Right atrium auricular region (tissue), 2 donors: ENCODE results near the gene SAPCD2. TPM values are rescaled to one million over a fixed set of nuclear protein-coding genes. Genes with fewer than 3 reads are reported as not detected.
"Not testable (repeated sequence)": the region's sequence is repeated elsewhere in the genome, so short reads cannot be mapped to it uniquely, and the experiment has no call there.

Source experiments
- DNase-seq: peaks from one replicate; pipeline ENCODE4 v3.0.0-alpha.2; 2019; ENCODE audit warnings: low spot score
- H3K27ac ChIP-seq, 2 donors: fragments of 200-600 bp; sonication (generic); 1 replicate in 1 of 2; 2 replicates in 1 of 2; pipeline ENCODE4 v1.5.1; 2016 to 2019
- H3K27me3 ChIP-seq, 2 donors: fragments of 200-600 bp; sonication (generic); one replicate each; pipeline versions ENCODE4 v1.5.1 to v1.6.0; 2017 to 2019
- H3K36me3 ChIP-seq: fragments of 200-600 bp; sonication (generic); one replicate; pipeline ENCODE4 v1.5.1; 2016
- H3K4me1 ChIP-seq, 2 donors: fragments of 200-600 bp; sonication (generic); one replicate each; pipeline versions ENCODE4 v1.5.1 to v1.6.0; 2017 to 2019
- H3K4me3 ChIP-seq, 2 donors: fragments of 200-600 bp; sonication (generic); 1 replicate in 1 of 2; 2 replicates in 1 of 2; pipeline ENCODE4 v1.5.1; 2017 to 2019; ENCODE audit warnings: mild to moderate bottlenecking in 1 of 2, moderate library complexity in 1 of 2
- H3K9me3 ChIP-seq, 2 donors: fragments of 200-600 bp; sonication (generic); one replicate each; pipeline ENCODE4 v1.5.1; 2019
- total RNA-seq, 2 donors: library from RNA; depleted of rRNA; stranded (reverse); fragments of >200 nt; gene quantifications; one replicate each; pipeline ENCODE4 v1.1.0, GENCODE V29; 2016
- TF ChIP-seq, protein P1 (sequence below), 2 donors: fragments of 200-600 bp; sonication (generic); IDR thresholded peaks; one replicate each; pipeline ENCODE4 v1.5.1; 2019; ENCODE audit warnings: antibody characterized with exemption in 2 of 2

The SAPCD2 gene
- total RNA-seq, 2 donors from 2014 or later: 0.12 to 0.63 TPM

DNA sequence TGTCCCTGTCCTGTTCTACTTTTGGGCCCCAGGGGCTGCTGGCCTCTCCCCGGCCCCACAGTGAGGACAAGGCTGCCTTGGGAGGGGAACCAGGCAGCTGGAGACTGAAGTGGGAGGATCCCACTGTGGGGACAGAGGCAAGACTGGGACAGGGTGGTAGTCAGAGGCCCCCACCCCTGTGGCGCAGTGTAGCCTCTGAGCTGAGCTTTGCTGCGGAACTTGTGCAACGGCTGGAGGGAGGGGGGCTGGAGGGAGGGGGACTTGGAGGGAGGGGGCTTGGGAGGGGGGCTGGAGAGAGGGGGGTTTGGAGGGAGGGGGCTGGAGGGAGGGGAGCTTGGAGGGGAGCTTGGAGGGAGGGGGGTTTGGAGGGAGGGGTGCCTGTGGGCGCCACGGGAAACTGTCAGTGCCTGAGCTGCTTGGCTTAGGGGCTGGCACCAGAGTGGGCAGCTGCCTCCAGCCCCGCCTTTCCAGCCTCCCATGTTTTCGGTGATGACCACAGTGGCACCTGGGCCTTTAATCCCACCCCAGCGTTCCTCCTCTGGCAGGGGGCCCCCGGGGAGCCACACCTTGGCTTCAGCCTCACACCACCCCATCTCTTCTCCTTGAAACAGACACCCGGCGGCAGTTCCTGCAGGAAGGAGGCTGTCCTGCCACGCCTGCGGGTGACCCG is 36.2 kb downstream of the SAPCD2 start:
- Histone ChIP-seq H3K9me3 (no peaks in the 10 kb centered on the region), H3K27ac (no peak overlapping the region), H3K36me3 (peaks cover 6% of the 10 kb centered on the region), H3K27me3 (no peaks in the 10 kb centered on the region), H3K4me3 (peak overlapping the region in 1 of 2 donors; percentile 21), H3K4me1 (peaks cover 0 to 18% of the 10 kb centered on the region in 2 donors)
- DNase-seq: no peak
- TF ChIP-seq, protein P1, sequence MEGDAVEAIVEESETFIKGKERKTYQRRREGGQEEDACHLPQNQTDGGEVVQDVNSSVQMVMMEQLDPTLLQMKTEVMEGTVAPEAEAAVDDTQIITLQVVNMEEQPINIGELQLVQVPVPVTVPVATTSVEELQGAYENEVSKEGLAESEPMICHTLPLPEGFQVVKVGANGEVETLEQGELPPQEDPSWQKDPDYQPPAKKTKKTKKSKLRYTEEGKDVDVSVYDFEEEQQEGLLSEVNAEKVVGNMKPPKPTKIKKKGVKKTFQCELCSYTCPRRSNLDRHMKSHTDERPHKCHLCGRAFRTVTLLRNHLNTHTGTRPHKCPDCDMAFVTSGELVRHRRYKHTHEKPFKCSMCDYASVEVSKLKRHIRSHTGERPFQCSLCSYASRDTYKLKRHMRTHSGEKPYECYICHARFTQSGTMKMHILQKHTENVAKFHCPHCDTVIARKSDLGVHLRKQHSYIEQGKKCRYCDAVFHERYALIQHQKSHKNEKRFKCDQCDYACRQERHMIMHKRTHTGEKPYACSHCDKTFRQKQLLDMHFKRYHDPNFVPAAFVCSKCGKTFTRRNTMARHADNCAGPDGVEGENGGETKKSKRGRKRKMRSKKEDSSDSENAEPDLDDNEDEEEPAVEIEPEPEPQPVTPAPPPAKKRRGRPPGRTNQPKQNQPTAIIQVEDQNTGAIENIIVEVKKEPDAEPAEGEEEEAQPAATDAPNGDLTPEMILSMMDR (IDR thresholded peaks at IDR 0.05): no peak

DNA sequence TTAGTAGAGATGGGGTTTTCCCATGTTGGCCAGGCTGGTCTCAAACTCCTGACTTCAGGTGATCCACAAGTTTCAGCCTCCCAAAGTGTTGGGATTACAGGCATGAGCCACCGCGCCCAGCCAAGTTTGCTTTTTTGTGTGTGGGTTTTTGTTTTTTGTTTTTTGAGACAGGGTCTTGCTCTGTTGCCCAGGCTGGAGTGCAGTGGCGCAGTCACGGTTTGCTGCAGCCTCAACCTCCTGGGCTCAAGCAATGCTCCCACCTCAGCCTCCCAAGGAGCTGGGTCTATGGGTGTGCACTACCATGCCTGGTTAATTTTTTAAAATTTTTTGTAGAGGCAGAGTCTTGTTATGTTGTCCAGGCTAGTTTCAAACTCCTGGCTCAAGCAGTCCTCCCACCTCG is 36.9 kb downstream of the SAPCD2 start:
- H3K4me3 ChIP-seq: peak overlapping the region in 1 of 2 donors; percentile 21

DNA sequence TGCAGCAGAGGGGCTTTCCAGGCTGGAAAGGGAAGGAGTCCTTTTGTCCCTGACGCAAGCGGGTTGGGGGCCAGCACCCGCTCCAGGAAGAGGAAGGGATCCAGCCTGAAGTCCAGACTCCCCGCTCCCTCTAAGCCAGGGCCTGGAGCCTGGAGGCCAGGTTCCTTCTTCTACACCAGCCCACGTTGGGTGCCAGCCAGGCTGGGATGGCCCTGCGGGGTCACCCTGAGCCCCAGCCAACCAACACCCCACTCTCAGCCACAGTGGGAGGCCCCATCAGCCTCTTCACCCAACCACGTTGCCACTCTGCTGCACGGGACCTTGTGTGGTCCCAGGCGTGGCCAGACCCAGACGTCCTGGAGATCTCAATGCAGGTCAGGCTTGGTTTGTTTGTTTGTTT is 37.5 kb downstream of the SAPCD2 start:
- Histone ChIP-seq H3K36me3 (no peaks in the 10 kb centered on the region), H3K4me3 (peak overlapping the region in 1 of 2 donors; percentile 21), H3K9me3 (no peaks in the 10 kb centered on the region), H3K27ac (no peak overlapping the region), H3K4me1 (peaks cover 0 to 27% of the 10 kb centered on the region in 2 donors), H3K27me3 (no peaks in the 10 kb centered on the region)
- DNase-seq: peak; percentile 69
- TF ChIP-seq, protein P1 (IDR thresholded peaks at IDR 0.05): no peak

More for the DNA sequence above, 36.9 kb downstream of the SAPCD2 start:
- not testable (repeated sequence) for H3K27ac ChIP-seq, H3K9me3 ChIP-seq, H3K27me3 ChIP-seq, DNase-seq, H3K36me3 ChIP-seq
- H3K4me1 ChIP-seq: peaks cover 0 to 25% of the 10 kb centered on the region in 2 donors

DNA sequence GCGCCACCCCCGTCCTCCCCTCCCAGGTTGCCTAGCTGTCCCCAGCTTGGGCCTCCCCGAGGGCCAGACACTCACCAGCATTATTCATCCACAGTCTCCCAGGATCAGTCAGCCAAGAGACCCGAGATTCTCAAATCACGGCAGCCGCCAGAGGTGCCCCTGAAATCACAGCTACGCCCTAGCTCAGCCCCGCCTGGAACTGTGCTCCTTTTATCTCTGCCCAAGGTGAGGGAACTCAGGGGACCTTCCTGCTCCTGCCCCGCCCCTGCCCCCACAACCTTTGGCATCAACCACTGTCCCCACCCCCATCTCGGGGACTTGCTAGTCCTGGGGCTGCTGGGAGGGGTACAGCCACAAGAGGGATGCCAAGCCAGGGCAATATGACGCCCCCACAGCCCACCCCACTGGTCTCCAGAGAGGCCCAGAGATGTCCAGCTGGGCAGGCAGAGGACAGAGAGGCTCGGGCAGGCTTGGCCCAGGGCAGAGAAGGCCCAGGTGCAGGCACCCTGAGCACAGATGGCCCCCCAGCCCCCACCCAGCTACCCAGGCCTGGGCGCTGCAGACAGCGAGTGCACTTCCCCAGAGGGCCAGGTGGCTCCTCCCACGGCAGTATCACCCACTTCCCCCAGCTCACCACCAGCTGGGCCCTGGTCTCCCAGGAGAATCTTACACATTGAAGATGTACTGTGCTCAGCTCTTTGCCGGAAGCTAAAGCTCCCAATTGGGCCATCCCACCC is 38.3 kb downstream of the SAPCD2 start, which contains the start of gene FUT7:
Gene FUT7 (minus strand): TSS at position 185 of the 737 bp plus-strand sequence. CDS start 97 bp downstream, at position 88.
- Histone ChIP-seq H3K4me1 (peaks cover 0 to 33% of the 10 kb centered on the region in 2 donors), H3K36me3 (no peaks in the 10 kb centered on the region), H3K27me3 (no peaks in the 10 kb centered on the region), H3K27ac (no peak within 1 kb of the TSS), H3K4me3 (no peak within 1 kb of the TSS), H3K9me3 (no peaks in the 10 kb centered on the region)
- TF ChIP-seq, protein P1 (IDR thresholded peaks at IDR 0.05): no peak
- no peak for DNase-seq

DNA sequence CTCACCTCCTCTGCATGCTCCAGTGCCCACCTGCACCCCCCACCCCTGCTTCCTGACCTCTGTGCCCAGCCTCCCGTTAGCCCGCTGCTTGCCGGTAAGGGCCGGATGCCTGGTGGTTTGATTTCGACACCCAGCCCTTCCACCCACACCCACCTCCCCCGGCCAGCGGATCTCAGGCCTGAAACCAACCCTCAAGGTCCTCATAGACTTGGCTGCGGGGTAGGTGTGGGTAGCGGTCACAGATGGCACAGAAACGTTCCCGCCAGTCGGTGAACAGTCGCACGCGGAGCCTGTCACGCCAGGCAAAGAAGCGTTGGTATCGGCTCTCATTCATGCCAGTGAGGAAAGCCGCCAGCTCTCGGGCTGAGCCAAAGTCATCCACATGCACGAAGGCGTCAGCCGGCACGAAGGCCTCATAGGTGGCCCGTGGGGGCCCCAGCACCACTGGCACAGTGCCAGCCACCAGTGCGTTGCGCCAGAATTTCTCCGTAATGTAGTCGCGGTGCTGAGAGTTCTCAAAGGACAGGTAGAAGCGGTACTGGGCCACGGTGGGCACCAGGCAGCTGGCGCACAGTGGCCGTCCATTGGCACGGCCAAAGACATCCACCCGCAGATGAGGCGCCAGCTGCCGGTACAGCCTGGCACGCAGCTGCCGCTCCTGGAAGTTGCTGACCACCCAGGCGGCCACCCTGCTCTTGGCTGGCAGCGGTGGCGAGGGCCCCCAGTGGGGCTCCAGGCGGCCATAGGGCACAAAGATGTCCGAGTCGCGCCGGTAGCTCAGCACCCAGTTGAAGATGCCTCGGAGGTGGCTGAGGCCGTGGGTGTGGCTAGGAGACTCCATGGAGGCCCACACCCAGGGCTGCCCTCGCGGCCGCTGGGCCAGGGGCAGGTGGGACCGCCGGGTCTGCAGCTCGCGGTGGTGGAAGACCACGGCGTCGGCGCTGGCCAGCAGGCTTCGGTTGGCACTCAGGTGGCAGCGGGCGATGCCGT is 39.5 kb downstream of the SAPCD2 start:
- H3K4me1 ChIP-seq: peaks cover 0 to 41% of the 10 kb centered on the region in 2 donors
- no peaks in the 10 kb centered on the region for H3K9me3 ChIP-seq

More for the DNA sequence above, 39.5 kb downstream of the SAPCD2 start:
- no peak for DNase-seq
- Histone ChIP-seq H3K4me3 (no peak overlapping the region), H3K27ac (no peak overlapping the region), H3K36me3 (no peaks in the 10 kb centered on the region), H3K27me3 (no peaks in the 10 kb centered on the region)
- TF ChIP-seq, protein P1 (IDR thresholded peaks at IDR 0.05): no peak
